SK-N-MC (cell line): Measurements from ENCODE around the gene PGAM2.

Source experiments
- EZH2 ChIP-seq: fragments of 200-600 bp; sonication (generic); IDR thresholded peaks from one replicate; pipeline ENCODE4 v1.6.1; 2017; ENCODE audit warnings: antibody characterized with exemption
- POLR2AphosphoS5 ChIP-seq: IDR thresholded peaks from 2 replicates; pipeline ENCODE4 v1.6.1; 2012; ENCODE audit warnings: mild to moderate bottlenecking, low read depth, low read length, borderline replicate concordance

DNA sequence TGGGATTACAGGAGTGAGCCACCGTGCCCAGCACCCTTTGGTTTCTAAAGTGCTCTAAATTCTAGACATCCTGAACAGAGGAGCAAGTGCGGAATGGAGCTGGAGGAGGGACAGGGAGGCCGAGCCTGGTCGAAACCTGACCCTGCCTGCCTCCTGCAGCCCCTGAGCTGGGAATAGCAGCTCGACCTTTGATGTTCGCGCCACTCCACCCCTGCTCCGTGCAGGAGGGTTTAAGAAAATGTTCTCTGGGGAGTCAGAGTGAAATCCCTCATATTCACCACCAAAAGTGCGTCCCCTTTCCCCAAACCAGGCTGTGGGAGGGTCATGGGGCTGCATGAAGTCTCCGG, 1.8 kb downstream of the PGAM2 start:
- TF ChIP-seq POLR2AphosphoS5 (no peak), EZH2 (no peak)
